Suppressor macrophage treated with lipopolysaccharide for 1 hour (primary cell): ENCODE measurements around the gene DEDD2.
A peak's percentile ranks its signal among the peaks of the same experiment; 100 is the strongest.

Source experiments
- DNase-seq, 3 donors: peaks; one replicate each; pipeline ENCODE4 v3.0.0-alpha.2; 2020 to 2022

The DEDD2 gene

DNA sequence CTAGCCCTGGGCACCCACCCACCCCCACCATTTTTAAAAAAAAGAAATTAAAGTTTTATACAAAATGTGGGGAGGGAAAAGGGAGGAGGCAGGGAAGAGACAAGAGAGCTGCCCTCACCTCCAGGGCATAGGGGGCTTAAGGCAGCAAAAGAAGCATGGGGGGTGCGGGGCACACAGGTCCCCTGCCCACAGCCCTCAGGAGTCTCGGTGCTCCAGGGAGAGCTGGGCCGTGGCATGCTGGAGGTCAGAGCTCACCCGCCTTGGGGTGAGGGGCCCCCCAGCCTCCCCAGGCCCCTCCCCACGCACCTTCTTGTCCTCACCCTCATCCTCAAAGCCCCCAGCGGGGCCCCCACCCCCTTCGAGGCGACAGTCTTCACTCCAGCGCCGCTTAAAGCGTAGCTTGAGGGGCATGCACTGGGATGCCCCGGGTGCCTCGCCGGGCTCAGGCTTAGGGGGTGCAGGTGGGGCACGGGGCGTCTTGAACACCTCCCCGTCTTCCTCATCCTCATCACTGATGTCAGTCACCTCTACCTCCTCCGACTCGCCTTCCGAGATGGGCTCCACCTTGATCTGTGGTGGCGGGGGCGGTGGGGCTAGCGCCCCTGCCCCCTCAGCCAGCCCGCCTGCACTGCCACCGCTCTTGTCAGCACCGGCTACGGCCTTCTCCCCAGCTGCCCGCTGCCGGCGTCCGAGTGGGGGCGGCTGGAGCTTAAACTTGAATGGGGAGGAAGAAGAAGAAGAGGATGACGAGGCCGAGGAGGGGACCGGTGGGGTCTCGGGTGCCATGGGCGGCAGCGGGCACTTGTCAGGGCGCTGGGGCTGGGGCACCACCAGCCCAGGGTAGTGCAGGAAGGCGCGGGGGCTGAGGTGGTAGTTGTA, 31.0 kb upstream of the DEDD2 start:
- no peak for DNase-seq

DNA sequence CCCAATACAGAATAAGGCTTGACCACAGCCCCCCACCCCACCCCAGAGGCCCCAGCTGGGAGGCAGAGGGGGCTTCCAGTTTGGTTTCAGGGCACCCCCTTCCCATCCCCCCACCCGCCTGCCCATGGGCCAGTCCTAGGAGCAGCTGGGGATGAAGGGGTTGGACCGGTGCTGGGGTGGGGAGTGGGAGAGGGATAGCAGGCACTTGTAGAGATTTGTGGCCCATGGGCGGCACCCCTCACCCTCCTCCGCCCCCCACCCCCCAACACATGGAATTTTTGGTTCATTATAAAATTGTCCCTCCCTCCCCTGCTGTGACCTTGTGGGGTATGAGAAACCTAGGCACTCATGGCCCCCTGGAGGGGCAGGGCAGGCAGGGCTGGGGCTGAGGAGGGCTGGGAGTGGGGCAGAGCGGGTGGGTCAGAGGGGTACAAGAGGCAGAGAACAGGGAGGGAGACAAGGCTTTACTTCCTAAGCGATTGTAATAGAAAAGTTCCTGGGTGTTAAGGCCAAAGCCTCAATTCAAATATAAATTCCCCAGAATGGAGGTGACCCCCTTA, 30.2 kb upstream of the DEDD2 start:
- DNase-seq = no peak

DNA sequence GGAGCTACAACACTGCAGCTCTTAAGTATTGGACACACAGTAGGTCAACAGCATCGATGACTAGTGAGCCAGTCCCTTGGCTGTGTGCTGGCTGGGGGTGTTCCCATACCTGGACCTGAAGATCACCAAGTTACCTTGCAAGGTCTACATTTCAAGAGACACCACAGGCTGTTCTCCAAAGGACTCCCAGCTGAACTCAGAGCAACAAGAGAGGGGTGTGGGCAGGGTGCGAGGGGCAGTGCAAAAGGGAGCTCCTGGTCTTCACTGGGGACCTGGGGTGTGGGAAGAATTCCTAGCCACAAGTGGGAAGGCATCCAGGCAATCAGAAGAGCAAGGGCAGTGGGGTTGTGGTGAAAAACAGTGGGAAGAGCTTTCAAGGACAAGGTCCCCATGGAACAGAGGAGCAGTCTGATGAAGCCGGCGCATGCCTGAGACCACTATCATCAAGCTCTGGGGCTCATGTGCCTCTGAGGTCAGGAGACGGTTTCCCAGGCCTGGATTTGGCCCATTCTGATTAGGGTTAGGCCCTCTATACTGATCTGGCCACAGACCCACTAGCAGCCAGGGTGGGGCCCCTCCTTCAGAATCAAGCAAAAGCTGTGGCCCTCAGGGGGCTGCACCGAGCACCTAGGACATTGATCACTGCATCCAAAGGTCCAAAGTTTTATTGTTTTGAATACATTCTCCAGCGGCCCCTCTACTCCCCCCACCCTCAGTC, 29.6 kb upstream of the DEDD2 start:
- DNase-seq = no peak

DNA sequence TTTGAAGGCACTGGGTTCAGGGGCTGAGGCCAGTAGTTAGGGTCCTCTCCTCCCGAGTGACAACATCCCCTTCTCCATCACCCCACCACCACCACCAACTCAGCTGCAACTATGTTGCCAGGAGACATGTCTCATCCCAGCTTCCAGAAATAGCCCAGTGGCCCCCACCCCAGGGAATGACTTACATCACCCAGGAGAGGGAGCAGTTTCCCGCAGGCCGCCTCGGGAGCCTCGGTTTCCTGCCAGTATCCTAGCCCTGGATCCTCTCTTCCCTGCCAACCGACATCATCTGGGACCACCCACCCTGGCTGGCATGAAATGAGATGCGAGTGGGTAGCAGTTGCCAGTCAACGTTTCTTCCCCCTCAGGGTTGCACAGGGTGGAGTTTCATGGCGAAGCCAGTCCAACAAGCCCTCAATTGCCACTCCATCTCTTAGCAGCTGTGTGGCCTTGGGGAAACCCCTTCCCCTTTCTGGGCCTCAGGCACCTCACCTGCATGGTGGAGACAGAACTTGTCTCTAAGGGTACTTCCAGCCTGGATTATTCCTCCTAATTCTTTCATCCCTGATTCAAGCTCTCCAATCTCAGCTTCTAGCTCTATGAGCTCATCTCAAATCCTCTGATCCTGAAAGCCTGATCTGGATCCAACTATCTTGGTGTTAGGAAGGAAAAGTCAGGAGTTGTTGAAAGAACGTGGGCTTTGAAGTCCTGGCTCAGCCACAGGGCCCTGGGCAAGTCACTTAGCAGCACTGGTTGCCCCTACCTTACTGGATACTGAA, 28.9 kb upstream of the DEDD2 start:
- peak; percentile 25 to 55 (median 48) for DNase-seq

DNA sequence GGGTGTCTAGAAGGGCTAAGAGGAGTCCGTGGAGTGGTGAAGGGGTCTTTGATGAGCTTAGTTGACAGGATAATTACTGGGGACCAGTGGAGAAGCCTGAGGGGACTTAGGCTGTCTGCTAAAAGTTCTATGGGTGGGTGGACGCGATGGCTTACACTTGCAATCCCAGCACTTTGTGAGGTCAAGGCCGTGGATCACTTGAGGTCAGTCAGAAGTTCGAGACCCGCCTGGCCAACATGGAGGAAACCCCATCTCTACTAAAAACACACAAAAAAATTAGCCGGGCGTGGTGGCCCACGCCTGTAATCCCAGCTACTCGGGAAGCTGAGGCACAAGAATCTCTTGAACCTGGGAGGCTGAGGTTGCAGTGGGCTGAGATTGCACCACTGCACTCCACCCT, 27.8 kb upstream of the DEDD2 start:
- DNase-seq = no peak

DNA sequence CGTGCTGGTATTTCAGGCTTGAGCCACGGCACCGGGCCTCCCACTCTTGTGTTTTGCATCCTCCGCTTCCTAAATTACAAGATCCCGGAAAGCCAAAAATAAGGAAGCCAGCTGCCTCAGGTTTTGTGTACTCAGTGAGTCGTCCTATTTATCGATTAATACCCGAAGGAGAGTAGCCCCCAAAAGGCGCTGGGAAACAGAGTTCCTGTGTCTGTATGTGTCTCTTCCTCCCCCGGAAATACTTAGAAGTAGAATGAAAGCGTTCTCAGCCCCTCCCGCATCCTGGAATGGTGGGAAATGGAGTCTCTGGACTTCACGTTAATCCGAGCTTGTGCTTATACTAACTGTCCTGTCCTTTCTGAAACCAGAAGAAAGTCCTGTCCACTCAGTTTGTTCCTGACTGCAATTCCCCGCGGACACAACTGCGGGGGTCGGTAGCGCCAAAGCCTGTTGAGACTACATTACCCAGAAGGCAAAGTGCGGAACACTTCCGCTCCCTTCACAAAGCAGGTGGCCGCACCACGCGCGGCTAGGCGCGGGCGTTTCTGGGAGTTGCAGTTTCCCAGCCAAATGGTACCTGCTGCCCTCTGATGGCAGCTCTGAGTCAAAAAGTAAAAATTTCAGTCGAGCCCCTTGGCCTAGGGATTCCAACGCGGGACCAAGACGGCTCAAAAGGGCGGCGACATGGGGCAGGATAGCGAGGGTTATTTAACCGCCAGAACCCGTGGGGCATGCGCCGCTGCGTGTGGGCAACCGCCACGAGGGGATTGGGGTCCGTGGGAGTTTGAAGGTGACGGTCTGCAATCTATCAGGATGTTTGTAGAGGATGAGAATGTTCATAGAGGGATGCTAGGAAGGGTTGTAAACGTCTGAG, 27.1 kb upstream of the DEDD2 start:
- peak; percentile 96 to 97 (median 97) for DNase-seq

DNA sequence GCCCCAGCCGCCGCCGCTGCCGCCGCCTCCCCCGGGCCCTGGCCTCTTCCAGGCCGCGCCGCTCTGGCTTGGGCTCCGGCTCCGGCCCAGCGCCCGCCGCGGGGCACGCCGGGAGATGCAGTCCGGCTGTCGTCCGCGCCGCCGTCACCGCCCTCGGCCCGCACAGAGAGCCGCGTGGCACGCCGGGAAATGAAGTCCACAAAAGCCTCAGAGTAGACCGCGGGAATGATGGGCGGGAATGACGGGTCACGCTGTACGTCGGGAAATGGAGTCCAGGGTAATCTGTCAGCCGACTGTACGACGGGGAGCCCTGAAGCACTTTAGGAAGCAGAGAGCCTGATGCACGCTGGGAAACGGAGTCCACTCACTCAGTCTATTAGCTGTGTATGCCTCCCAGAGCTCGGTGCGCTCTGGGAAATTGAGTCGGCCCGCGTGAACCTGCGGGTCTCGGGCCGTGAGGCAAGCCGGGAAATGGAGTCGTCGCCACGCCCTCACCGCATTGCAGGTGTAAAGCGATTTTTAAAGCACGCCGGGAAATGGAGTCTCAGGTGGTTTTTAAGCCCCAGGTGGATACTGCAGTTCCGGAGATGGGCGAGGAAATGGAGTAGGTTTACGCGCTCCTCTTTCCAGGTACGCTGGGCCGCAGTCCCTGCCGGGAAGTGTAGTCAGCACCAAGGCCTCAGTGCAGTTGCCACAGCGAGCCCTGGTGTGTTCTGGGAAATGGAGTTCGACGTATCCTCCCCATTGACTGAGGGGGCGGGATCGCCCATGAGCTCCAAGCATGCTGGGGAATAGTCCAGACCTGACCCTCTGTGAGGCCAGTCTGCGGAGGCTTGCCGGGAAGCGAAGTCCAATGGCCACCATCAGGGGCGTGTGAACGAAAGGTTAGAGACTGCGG, 25.3 kb upstream of the DEDD2 start, which contains the start of gene GSK3A:
Gene GSK3A, minus strand, starts transcription at position 91 of the 898 bp plus-strand sequence. CDS start 137 bp downstream, outside the sequence.
- DNase-seq = peak; percentile 99

DNA sequence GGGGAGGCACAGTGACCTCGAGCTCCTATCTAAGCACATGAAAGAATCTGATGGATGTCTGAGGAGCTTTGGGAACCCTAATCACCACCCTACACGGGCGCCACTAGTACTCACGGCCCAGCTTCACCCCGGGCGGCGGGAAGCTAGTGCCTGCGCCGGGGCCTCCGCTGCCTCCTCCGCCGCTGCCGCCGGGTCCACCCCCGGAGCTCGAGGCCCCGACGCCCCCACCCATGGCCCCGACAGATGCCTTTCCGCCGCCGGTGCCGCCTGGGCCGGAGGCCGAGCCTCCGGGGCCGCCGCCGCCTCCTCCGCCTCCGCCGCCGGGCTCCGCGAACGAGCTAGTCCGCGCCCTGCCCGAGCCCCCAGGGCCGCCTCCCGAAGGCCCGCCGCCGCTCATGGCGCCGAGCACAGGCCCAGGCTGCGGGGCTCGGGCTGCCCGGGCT, 24.6 kb upstream of the DEDD2 start:
- peak; percentile 22 to 58 (median 37) for DNase-seq

DNA sequence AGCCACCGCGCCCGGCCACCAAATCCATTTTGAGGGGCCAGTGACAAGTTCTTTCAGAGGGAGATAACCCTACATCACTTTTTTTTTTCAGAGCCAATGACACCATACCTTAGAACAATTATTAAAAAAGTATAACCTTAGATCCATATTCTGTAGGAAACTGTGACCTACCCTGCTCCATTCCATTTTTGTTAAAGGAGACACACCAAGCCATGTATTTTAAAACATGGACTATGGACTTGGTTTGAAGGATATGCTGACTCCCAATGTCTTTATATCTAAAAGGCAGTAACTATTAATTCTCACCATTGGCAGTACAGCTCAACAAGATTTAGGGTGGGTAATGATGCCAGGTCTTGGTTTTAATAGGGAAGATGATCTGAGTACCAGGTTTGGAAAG, 23.8 kb upstream of the DEDD2 start:
- no peak for DNase-seq

DNA sequence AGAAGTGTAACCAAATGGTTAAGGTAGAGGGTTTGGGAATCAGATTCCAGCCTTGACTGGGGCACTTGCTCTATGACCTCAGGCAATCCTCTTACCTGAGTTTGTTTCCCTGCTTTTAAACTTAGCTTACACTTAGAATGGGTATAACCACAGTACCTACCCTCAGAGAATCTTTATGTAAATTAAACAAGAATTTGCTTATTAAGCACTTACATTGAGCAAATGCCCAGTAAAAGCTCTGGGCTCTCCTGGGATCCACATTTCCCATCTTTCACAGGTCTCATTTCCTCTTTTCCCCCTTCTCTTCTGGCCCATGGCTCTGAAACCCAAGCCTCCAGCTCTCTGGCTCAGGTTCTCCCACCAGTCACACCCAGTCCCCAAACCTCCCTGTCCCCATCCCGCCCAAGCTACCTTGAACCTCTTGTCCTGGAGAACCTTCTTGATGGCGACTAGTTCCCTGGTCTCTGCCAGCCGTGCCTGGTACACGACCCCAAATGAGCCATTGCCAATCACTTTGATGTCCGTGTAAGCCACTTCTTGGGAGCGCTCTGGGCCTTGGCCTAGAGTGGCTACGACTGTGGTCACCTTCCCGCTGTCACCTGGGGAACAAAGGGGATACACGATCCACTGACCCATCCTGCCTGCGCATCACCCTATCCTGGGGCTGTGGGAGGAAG, 22.2 kb upstream of the DEDD2 start:
- no peak for DNase-seq

DNA sequence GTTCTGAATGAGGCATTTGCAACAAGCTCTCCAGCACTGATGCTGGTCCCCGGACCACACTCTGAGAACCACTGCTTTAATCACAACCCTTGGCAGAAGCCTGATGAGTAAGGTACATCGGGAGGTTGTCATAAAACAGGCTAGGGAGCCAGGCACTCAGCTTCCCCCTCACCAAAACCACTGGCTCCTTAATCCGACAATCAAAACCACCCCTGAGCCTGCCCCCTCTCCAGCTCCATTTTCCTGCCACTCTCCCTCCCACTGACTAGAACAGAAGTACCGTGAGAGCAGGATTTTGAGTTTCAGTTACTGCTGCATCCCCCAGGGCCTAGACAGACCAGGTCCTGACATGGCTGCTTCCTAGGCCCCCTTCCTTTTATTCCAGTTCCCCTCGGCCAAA, 17.7 kb upstream of the DEDD2 start:
- no peak for DNase-seq

DNA sequence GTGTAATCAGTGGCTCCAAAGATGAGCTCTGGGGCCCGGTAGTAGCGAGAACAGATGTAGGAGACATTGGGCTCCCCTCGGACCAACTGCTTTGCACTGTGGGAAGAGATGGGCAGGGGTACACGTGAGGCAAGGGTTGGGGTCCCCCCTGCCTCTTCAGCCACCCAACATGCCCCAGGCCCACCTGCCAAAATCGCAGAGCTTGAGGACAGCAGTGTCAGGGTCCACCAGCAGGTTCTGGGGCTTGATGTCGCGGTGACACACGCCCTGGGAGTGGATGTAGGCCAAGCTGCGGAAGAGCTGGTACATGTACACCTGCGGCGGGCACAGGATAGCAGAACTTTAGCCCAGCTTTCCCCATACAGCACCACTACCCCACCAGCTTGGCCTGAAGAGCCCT, 16.9 kb upstream of the DEDD2 start:
- DNase-seq = no peak

DNA sequence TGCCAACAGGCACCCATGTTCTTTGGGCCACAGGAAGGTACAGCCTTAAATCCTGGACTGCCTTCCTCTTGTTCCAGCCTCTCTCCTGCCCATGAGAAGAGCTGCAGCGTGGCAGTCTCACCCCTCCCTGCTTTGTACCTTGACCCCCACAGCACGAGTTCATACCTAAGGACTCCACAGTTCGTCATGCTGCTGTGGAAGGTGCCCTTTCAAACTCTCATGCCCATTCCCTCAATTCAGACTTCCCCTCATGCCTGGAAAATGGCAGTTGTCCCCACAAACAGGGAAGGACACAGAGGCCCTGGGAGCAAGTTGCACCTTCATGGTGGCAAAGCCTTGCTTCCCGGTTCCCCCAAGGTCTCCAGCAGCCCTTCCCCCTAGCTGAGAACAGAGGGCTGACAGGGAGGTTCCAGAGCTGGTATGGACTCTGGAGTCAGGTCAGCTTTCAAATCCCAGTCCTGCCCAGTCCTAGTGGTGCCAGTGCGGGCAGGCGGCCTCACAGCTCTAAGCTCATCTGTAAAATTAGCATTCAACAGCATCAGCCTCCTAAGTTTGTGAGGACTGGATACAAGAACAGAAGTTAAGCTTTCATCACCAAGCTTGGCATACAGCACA, 16.3 kb upstream of the DEDD2 start:
- DNase-seq = no peak

DNA sequence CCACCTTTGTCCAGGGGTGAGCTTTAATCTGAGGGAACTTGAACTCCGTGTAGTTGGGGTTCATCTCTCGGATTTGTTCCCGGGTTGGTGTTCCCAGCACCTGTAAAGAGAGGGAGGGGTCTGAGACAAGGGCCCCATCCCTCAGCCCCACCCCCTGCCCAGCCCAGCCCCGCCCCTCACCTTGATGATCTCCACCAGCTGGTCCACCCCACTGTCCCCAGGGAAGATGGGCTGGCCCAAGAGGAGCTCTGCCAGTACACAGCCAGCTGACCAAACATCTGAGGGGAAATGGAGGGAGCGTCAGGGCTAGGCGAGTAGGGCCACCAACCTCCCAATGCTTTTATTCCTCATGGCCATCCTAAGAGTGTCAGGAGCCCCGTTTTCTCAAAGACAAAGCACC, 15.6 kb upstream of the DEDD2 start:
- no peak for DNase-seq

DNA sequence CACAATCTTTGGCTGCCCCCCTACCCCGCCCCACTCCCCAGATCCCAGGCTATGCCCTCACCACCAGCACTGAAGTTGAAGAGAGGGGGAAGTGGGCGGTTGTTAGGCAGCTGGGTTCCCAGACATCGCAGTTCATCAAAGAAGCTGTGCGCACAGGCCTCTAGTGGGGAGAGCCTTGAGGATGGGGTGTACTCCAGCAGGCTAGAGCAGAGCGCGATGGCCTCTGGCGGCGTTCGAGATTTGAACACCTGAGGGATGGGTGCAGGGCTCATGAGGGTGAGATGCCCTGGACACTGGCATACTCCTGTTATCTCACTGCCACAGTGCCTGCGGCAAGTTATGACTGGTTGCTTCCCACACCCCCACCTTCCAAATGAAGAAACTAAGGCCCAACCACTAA, 15.0 kb upstream of the DEDD2 start:
- no peak for DNase-seq

DNA sequence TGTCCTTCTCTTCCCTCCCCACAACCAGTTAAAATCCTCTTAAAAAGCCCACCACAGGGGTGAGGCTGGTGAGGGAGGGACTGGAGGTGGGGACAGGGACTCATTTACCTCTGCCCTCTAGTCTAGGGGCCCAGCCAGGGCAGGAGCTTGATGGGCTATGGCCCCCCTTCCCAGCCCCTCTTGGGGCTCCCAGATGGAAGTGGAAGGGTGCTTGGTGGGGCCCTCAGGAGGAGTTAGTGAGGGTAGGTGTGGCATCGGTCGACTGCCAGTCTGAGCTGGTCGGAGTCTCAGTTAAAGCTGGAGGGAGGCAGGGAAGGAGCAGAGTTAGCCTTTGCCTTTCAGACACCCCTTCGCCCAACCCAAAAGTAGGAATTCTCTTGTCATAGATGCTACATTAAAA, 13.1 kb upstream of the DEDD2 start:
- DNase-seq = no peak

DNA sequence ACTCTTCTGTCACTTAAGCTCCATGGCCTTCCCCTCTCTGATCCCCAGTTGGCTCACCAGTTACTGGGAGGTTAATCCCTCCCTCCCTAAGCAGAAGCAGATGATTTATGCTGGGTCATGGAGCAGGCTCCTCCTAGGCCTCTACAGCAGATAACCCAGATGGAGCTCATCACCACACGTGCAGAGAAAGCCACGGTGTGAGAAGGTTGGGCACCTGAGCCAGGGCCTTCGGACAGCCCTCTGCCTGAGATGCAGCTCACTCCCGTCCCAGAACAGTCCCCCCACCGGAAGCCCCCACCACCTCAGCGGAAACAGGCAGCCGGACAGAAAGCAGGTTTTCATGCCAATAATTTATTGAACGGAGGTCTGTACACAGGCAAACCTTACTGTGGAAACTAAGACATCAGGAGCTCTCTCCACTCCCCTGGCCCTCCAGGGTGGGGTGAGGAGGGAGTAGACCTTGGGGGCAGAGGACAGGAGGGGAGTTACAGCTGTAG, 12.4 kb upstream of the DEDD2 start:
- DNase-seq = no peak

DNA sequence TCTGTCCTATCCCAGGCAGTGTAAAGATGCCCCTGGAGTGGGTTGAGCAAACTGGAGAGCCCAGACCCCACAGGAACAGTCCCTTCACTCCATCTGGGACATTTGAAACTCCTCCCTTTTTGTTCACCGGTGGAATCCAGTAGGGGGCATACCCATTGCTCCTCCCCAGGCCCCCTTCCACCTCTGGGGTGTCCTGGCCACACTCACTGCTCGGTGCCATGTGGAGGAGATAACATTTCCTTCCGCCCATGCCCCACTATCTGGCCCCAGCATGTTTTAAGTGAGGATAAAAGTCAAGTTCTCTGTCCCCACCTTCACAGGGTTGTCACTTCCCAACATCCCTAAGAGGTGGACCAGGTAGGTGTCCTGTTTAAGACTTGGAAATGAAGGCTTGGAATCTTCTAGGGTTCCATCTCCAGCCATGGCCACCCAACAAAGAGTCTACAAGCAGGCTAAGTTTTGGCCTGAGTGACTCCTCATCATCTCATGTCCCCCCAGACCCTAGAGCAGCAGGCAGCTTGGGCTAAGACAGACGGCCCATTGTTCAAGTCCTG, 11.9 kb upstream of the DEDD2 start:
- no peak for DNase-seq

DNA sequence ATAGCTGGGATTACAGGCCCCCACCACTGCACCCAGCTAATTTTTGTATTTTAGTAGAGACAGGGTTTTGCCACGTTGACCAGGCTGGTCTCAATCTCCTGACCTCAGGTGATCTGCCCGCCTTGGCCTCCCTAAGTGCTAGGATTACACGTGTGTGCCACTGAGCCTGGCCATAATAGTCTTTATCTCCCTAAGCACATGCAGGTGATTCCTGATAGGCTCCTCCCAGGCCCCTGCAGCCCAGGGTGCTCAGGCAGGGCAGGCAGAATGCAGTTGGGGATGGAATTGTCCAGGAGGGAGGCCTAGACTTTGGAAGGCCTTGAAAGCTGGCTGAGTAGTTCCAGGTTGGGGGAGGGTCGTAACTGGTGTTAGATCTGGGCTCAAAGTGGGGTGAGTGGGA, 11.2 kb upstream of the DEDD2 start:
- DNase-seq = no peak
